Ascending aorta (tissue), 2 donors: ENCODE data around the gene NFIA. TPM values are rescaled to one million over a fixed set of nuclear protein-coding genes. Genes with fewer than 3 reads are reported as not detected.
A peak's percentile ranks its signal among the peaks of the same experiment; 100 is the strongest.

ENCODE experiments used
- DNase-seq, 2 donors: peaks; one replicate each; pipeline ENCODE4 v3.0.0-alpha.2; 2019; ENCODE audit warnings: low spot score in 2 of 2
- H3K27ac ChIP-seq, 2 donors: fragments of 200-600 bp; sonication (generic); one replicate each; pipeline ENCODE4 v1.5.1; 2016 to 2017; ENCODE audit warnings: mild to moderate bottlenecking in 1 of 2
- H3K27me3 ChIP-seq: fragments of 200-600 bp; sonication (generic); one replicate; pipeline ENCODE4 v1.5.1; 2017
- H3K36me3 ChIP-seq, 2 donors: fragments of 200-600 bp; sonication (generic); one replicate each; pipeline ENCODE4 v1.5.1; 2016
- H3K4me1 ChIP-seq, 2 donors: fragments of 200-600 bp; sonication (generic); one replicate each; pipeline ENCODE4 v1.5.1; 2016 to 2017; ENCODE audit warnings: mild to moderate bottlenecking in 1 of 2
- H3K4me3 ChIP-seq, 2 donors: fragments of 200-600 bp; sonication (generic); one replicate each; pipeline ENCODE4 v1.5.1; 2016 to 2017; ENCODE audit warnings: mild to moderate bottlenecking in 1 of 2
- H3K9me3 ChIP-seq, 2 donors: fragments of 200-600 bp; sonication (generic); one replicate each; pipeline ENCODE4 v1.5.1; 2016
- CTCF ChIP-seq, 3 experiments: fragments of 200-600 bp in 2 of 3; fragments of 450-650 bp in 1 of 3; sonication (generic) in 2 of 3; IDR thresholded peaks; one replicate each; pipeline ENCODE4 v1.5.1; 2016 to 2019; ENCODE audit warnings: antibody characterized with exemption in 3 of 3, mild to moderate bottlenecking in 1 of 3, moderate library complexity in 1 of 3
- intact Hi-C: fragments of 100-400 bp; cut with DNase I; formaldehyde crosslinking; loops from one replicate; pipeline ENCODE4 v1.15.1; 2023
- total RNA-seq: library from RNA; depleted of rRNA; stranded (reverse); fragments of >200 nt; gene quantifications from one replicate; pipeline ENCODE4 v1.1.0, GENCODE V29; 2016

NFIA gene
- total RNA-seq, 1 donor from 2014 or later = 52.0 TPM

GRCh38 chr1:61293986-61294504, 211.7 kb downstream of the NFIA start:
- no peak for TF ChIP-seq CTCF (IDR thresholded peaks at IDR 0.05)
- intact Hi-C loops = loop anchor here (2.0 kb wide), 1 partner anchor 21 kb away; no protein-coding TSS in a partner anchor
- Histone ChIP-seq H3K4me3 (no peak overlapping the region), H3K9me3 (no peaks in the 10 kb centered on the region), H3K27me3 (no peaks in the 10 kb centered on the region), H3K27ac (peak overlapping the region in 1 of 2 donors; percentile 48), H3K4me1 (peaks cover 11 to 56% of the 10 kb centered on the region in 2 donors), H3K36me3 (no peaks in the 10 kb centered on the region)
- DNase-seq = no peak

GRCh38 chr1:61294930-61295329, 212.6 kb downstream of the NFIA start:
- intact Hi-C loops = loop anchor here (2.0 to 5.0 kb wide), 2 partner anchors 20 to 37 kb away; no protein-coding TSS in a partner anchor
- TF ChIP-seq CTCF (IDR thresholded peaks at IDR 0.05) = no peak
- peaks cover 11 to 56% of the 10 kb centered on the region in 2 donors for H3K4me1 ChIP-seq

GRCh38 chr1:61295818-61296537, 213.6 kb downstream of the NFIA start:
- Histone ChIP-seq H3K27me3 (no peaks in the 10 kb centered on the region), H3K36me3 (no peaks in the 10 kb centered on the region), H3K4me3 (no peak overlapping the region), H3K9me3 (no peaks in the 10 kb centered on the region), H3K27ac (peak overlapping the region in 1 of 2 donors; percentile 7), H3K4me1 (peaks cover 11 to 56% of the 10 kb centered on the region in 2 donors)
- no peak for DNase-seq
- TF ChIP-seq CTCF (IDR thresholded peaks at IDR 0.05) = no peak
- intact Hi-C loops = loop anchor here (2.0 to 5.0 kb wide), 2 partner anchors 19 to 36 kb away; no protein-coding TSS in a partner anchor

More at GRCh38 chr1:61294930-61295329, 212.6 kb downstream of the NFIA start:
- no peaks in the 10 kb centered on the region for H3K36me3 ChIP-seq
- H3K9me3 ChIP-seq = no peaks in the 10 kb centered on the region
- H3K27me3 ChIP-seq = no peaks in the 10 kb centered on the region
- DNase-seq = no peak
- H3K27ac ChIP-seq = peak overlapping the region; percentile 13 to 46
- H3K4me3 ChIP-seq = no peak overlapping the region

GRCh38 chr1:61297887-61298286, 215.5 kb downstream of the NFIA start:
- H3K4me3 ChIP-seq = no peak overlapping the region
- no peaks in the 10 kb centered on the region for H3K9me3 ChIP-seq
- no peak overlapping the region for H3K27ac ChIP-seq
- no peaks in the 10 kb centered on the region for H3K27me3 ChIP-seq
- H3K4me1 ChIP-seq = peaks cover 10 to 60% of the 10 kb centered on the region in 2 donors
- no peaks in the 10 kb centered on the region for H3K36me3 ChIP-seq
- no peak for DNase-seq
- intact Hi-C loops = loop anchor here (5.0 kb wide), 1 partner anchor 34 kb away; no protein-coding TSS in a partner anchor
- TF ChIP-seq CTCF (IDR thresholded peaks at IDR 0.05) = no peak

- Histone ChIP-seq H3K4me1 (peaks cover 7 to 47% of the 10 kb centered on the region in 2 donors), H3K4me3 (peak overlapping the region in 1 of 2 donors; percentile 40), H3K36me3 (no peaks in the 10 kb centered on the region), H3K27ac (peak overlapping the region; percentile 77 to 79), H3K9me3 (no peaks in the 10 kb centered on the region), H3K27me3 (no peaks in the 10 kb centered on the region)
- DNase-seq = no peak
- no peak for TF ChIP-seq CTCF (IDR thresholded peaks at IDR 0.05)
- intact Hi-C loops = loop anchor here (5.0 kb wide), 1 partner anchor 33 kb away; no protein-coding TSS in a partner anchor
Measured at GRCh38 chr1:61299463-61299862, 217.1 kb downstream of the NFIA start.
